Testis (tissue), 2 donors: ENCODE data around the gene TNFSF8.

Source experiments
- POLR2A ChIP-seq: fragments of 450-650 bp; IDR thresholded peaks from one replicate; pipeline ENCODE4 v1.6.1; 2017; ENCODE audit warnings: antibody characterized with exemption, mild to moderate bottlenecking, moderate library complexity
- TF ChIP-seq, protein P1 (sequence below), 3 experiments: fragments of 450-650 bp in 2 of 3; fragments of 200-600 bp in 1 of 3; sonication (generic) in 1 of 3; IDR thresholded peaks; one replicate each; pipeline ENCODE4 v1.5.1; 2016 to 2019; ENCODE audit warnings: antibody characterized with exemption in 3 of 3, mild to moderate bottlenecking in 2 of 3, moderate library complexity in 1 of 3

DNA sequence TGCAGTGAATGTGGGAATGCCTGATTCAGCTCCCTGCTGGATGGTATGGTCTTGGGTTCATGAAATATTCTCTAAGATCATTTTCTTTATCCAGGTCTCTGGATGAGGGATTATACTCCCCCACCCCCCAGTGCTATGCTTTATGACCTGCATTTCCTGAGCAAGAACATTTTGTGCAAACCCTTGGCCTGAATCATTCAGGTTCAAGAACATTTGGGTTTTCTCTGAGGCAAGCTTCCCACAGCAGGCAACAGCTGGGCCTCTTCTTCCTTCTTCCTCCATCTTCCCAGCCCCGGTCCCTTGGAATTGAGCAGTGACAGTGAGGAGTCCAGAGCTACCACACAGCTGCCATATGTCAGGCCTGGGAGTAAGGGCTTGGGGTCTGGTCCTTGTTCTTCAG lies 65.9 kb downstream of the TNFSF8 start:
- TF ChIP-seq, protein P1, sequence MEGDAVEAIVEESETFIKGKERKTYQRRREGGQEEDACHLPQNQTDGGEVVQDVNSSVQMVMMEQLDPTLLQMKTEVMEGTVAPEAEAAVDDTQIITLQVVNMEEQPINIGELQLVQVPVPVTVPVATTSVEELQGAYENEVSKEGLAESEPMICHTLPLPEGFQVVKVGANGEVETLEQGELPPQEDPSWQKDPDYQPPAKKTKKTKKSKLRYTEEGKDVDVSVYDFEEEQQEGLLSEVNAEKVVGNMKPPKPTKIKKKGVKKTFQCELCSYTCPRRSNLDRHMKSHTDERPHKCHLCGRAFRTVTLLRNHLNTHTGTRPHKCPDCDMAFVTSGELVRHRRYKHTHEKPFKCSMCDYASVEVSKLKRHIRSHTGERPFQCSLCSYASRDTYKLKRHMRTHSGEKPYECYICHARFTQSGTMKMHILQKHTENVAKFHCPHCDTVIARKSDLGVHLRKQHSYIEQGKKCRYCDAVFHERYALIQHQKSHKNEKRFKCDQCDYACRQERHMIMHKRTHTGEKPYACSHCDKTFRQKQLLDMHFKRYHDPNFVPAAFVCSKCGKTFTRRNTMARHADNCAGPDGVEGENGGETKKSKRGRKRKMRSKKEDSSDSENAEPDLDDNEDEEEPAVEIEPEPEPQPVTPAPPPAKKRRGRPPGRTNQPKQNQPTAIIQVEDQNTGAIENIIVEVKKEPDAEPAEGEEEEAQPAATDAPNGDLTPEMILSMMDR (IDR thresholded peaks at IDR 0.05), result no peak
- no peak for TF ChIP-seq POLR2A
